ENCODE measurements around the gene MORC3.

Gene MORC3

DNA sequence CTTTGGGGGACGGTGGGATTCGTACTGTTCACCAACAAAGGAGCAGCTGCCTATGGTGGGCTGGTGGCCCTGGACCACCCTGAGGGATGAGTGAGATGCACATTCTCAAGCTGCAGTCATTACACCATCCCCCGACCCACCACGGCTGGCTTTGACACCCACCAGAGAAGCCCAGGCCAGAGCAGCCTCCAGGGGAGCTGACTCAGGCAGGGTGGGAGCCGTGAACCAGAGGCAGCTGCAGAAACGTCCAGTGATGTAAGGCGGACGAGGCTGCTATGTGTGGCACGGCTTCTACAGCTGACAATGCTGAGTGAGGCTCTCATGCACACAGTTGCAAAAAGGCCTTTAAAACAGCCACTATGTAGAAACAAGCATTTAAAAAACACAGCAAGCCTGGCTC, 105.3 kb downstream of the MORC3 start:
- DNase-seq (ENCODE audit: low spot score): no peak
